Left cardiac atrium (tissue), 4 donors: ENCODE results near the gene C1QTNF9. TPM values are rescaled to one million over a fixed set of nuclear protein-coding genes. Genes with fewer than 3 reads are reported as not detected.
"Not testable (repeated sequence)": the region's sequence is repeated elsewhere in the genome, so short reads cannot be mapped to it uniquely, and the experiment has no call there.

ENCODE experiments used
- ATAC-seq, 2 donors: fragments of 200-7000 bp; cut with Tn5 transposase; one replicate each; pipeline ENCODE4 v1.9.1; 2020; ENCODE audit warnings: mild to moderate bottlenecking in 2 of 2, moderate library complexity in 2 of 2
- DNase-seq: peaks from one replicate; pipeline ENCODE4 v3.0.0-alpha.2; 2020
- intact Hi-C, 2 donors: fragments of 100-400 bp; cut with DNase I; formaldehyde crosslinking; loops; one replicate each; pipeline versions ENCODE4 v1.14.1 to v1.15.1; 2022 to 2023
- total RNA-seq, 2 donors: library from RNA; stranded (reverse); fragmentation: NEBNext Ultra II Directional; extraction: Animal tissue kit (Norgen Biotek cat#: 25700); gene quantifications; one replicate each; pipeline ENCODE4 v1.2.1, GENCODE V29; 2021
- donor health status: DM: no; HTN: yes; CAD: no.
- donor health status: DM: no; HTN: yes; CAD: no; lungs with severe emphysema.
- donor health status: DM: yes; HTN: yes; CAD: no.
- donor health status: Dilated cardiomyopathy.

C1QTNF9 gene
- total RNA-seq, 2 donors from 2014 or later = 0.47 to 1.7 TPM

- intact Hi-C loops = loop anchor here in 1 of 2 donors (10.0 kb wide), 1 partner anchor 1419 kb away; no protein-coding TSS in a partner anchor
- no peak for DNase-seq
- ATAC-seq = no peak
These were observed 44.4 kb downstream of the C1QTNF9 start for GRCh38 chr13:24353736-24354135.

- DNase-seq = no peak
- intact Hi-C loops = loop anchor here in 1 of 2 donors (10.0 kb wide), 1 partner anchor 1420 kb away; no protein-coding TSS in a partner anchor
- no peak for ATAC-seq
These were observed 45.7 kb downstream of the C1QTNF9 start for GRCh38 chr13:24355103-24355502.

GRCh38 chr13:24356270-24356669 is 46.9 kb downstream of the C1QTNF9 start:
- DNase-seq (no peak), ATAC-seq (no peak)
- intact Hi-C loops = loop anchor here in 1 of 2 donors (10.0 kb wide), 1 partner anchor 1421 kb away; no protein-coding TSS in a partner anchor

GRCh38 chr13:24356837-24357236 is 47.5 kb downstream of the C1QTNF9 start:
- intact Hi-C loops = loop anchor here in 1 of 2 donors (10.0 kb wide), 1 partner anchor 1422 kb away; no protein-coding TSS in a partner anchor
- no peak for ATAC-seq

GRCh38 chr13:24357756-24358155 is 48.4 kb downstream of the C1QTNF9 start:
- intact Hi-C loops = loop anchor here in 1 of 2 donors (10.0 kb wide), 1 partner anchor 1423 kb away; no protein-coding TSS in a partner anchor
- DNase-seq (no peak), ATAC-seq (no peak)

More at GRCh38 chr13:24356837-24357236, 47.5 kb downstream of the C1QTNF9 start:
- DNase-seq = no peak

DNA sequence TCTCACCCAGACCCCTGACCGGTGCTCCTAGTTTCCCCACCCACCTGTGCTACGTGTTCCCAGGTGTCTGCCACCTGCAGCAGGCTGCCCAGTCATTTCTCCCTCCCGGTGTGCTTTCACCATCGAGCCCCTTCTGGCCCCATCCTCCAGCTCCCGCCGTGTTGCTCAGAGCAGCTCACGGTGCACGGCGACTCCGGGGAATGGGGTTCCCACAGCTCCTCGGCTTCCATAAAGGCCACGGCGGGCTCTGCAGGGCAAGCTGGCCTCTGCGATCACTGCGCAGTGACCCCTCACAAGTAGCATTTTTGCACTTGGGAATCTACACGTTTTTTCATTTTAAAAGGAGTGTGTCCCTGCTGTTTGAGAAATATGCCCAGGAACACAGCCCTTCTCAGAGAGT is 49.5 kb downstream of the C1QTNF9 start:
- DNase-seq, ATAC-seq: not testable (repeated sequence)
- intact Hi-C loops = loop anchor here in 1 of 2 donors (10.0 kb wide), 1 partner anchor 1424 kb away; no protein-coding TSS in a partner anchor

GRCh38 chr13:24359252-24359651 is 49.9 kb downstream of the C1QTNF9 start:
- not testable (repeated sequence) for ATAC-seq, DNase-seq
- intact Hi-C loops = loop anchor here in 1 of 2 donors (10.0 kb wide), 1 partner anchor 1424 kb away; no protein-coding TSS in a partner anchor

GRCh38 chr13:24360106-24360505 is 50.7 kb downstream of the C1QTNF9 start:
- intact Hi-C loops = no loop called here
- no peak for ATAC-seq
- DNase-seq = no peak

GRCh38 chr13:24361113-24361512 is 51.7 kb downstream of the C1QTNF9 start:
- DNase-seq = no peak
- intact Hi-C loops = no loop called here
- ATAC-seq = no peak

GRCh38 chr13:24361852-24362366 is 52.5 kb downstream of the C1QTNF9 start:
- intact Hi-C loops = no loop called here
- DNase-seq (no peak), ATAC-seq (no peak)

DNA sequence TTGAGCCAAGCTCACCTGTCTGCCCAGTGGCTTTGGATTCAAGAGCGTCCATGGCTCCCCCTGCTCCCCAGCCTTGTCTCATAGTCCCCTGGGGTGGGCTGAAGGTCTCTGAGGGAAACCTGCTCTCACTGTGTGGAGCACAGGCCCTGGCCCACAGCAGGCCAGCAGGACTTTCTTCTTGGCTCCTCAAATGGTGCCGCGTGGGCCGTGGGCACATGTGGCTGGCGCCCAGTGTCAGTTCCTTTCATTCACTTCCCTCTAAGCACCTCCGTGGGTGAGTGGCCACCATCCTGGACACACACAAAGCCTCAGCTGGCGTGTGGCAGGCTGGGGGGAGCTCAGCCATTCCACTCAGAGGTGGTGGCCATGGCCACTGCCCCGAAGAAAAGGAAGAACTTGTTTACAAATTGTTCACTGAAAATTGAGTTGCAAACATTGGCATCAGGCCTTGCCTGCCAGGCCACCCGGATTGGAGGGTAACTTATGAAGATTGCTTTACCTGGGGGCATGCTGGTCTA is 53.1 kb downstream of the C1QTNF9 start:
- intact Hi-C loops = no loop called here
- no peak for DNase-seq

DNA sequence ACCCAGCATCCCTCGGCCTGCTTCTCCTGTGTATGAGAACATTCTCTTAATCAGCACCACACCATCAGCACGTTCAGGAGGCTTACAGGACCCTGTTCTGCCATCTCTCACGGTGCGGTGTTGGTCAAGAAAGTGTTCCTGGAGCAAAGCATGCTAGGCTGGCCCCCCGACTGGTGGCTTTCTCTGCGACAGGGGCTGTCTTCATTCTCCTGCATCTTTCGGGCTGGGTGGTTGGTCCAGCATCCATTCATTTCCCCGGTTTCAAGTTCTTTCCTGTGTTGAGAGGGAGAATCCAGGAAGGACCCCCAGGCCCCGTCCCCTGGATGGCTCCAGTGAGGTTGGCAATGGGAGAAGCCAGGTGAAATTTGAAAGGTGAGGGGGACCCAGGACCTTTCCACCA is 55.8 kb downstream of the C1QTNF9 start:
- DNase-seq = no peak
- intact Hi-C loops = no loop called here
- no peak for ATAC-seq

More for the DNA sequence above, 53.1 kb downstream of the C1QTNF9 start:
- ATAC-seq = no peak

DNA sequence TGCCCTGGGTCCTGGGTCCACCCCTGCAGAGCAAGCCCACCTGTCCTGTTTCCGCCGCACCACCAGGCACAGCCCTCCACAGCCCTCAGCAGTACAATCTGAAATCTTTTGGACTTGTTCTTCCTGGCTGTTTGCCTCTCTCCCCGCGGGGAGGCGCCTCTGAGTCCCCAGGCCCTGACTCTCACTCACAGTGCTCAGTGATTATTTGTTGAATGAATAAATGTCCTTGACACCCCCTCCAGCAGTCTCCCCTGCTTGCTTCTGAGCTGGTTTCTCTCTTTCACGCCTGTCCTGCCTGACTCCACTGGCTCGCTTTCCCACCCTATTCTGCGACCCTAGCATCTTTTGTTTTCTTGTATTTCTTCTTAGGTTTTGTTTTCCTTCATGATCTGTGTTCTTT is 56.9 kb downstream of the C1QTNF9 start:
- intact Hi-C loops, ATAC-seq, DNase-seq: not testable (repeated sequence)

- DNase-seq, intact Hi-C loops, ATAC-seq: not testable (repeated sequence)
These were observed 61.9 kb downstream of the C1QTNF9 start for GRCh38 chr13:24371273-24371672.

Other genes starting within 250 kb of the C1QTNF9 start
- 10 to 100 TPM in 1 of 2 donors, 1 to 10 TPM in 1; 9.0 to 11.2 TPM for gene SPATA13, start 148.9 kb upstream of the C1QTNF9 start, total RNA-seq
- gene PARP4, start 203.2 kb downstream of the C1QTNF9 start, total RNA-seq = 10 to 100 TPM; 23.9 to 27.8 TPM